Uterus (tissue), 2 donors: Measurements from ENCODE around the gene KCNAB2.

ENCODE experiments used
- CTCF ChIP-seq, 4 experiments: fragments of 200-600 bp in 2 of 4; fragments of 450-650 bp in 2 of 4; sonication (generic) in 2 of 4; IDR thresholded peaks; one replicate each; pipeline ENCODE4 v1.5.1; 2016 to 2019; ENCODE audit warnings: antibody characterized with exemption in 4 of 4, mild to moderate bottlenecking in 2 of 4, moderate library complexity in 1 of 4
- POLR2A ChIP-seq, 2 donors: fragments of 450-650 bp; IDR thresholded peaks; one replicate each; pipeline ENCODE4 v1.6.1; 2016; ENCODE audit warnings: antibody characterized with exemption in 2 of 2, mild to moderate bottlenecking in 1 of 2, moderate library complexity in 1 of 2

DNA sequence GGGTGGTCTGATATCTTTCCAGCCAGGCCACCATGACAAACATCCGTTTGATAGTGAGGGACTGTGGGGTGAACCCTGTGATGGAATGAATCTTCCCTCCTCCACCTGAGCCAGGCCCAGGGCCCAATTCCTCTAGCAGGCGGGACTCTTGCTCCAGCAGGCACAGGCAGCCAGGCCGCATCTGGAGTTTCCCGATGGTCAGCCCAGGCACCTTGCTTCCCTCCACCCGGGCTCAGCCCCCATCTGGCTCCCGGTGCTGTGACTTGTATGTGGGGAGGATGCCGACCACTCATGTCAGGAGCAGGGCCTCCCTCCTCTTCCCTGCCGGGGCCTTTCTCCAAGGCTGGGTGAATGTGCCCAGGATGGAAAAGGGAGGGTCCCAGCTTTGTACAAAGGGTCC lies 21.0 kb downstream of the KCNAB2 start:
- TF ChIP-seq CTCF (IDR thresholded peaks at IDR 0.05), result no peak
- TF ChIP-seq POLR2A (IDR thresholded peaks at IDR 0.05), result no peak
